Raji (cell line): ENCODE measurements around the gene PPOX.

ENCODE experiments used
- POLR2A ChIP-seq: IDR thresholded peaks from 2 replicates; pipeline ENCODE4 v1.6.1; 2011; ENCODE audit warnings: low read depth, low read length, control low read depth; ENCODE audit not compliant: insufficient read depth

Gene PPOX

GRCh38 chr1:161164901-161165610, 1.2 kb upstream of the PPOX start:
- TF ChIP-seq POLR2A = no peak

- TF ChIP-seq POLR2A = no peak
Measured at GRCh38 chr1:161166669-161167548, 683 bp downstream of the PPOX start.

- TF ChIP-seq POLR2A = no peak
Measured at GRCh38 chr1:161168906-161169305, 2.7 kb downstream of the PPOX start.

- no peak for TF ChIP-seq POLR2A
Measured at GRCh38 chr1:161171191-161171590, 5.0 kb downstream of the PPOX start.

- TF ChIP-seq POLR2A = no peak
Measured at GRCh38 chr1:161171696-161172095, 5.5 kb downstream of the PPOX start.

GRCh38 chr1:161172349-161172748, 6.1 kb downstream of the PPOX start:
- TF ChIP-seq POLR2A = no peak

- TF ChIP-seq POLR2A = no peak
Measured at GRCh38 chr1:161172776-161173376, 6.7 kb downstream of the PPOX start.

- no peak for TF ChIP-seq POLR2A
Measured at GRCh38 chr1:161173711-161174110, 7.5 kb downstream of the PPOX start.

- TF ChIP-seq POLR2A = no peak
Measured at GRCh38 chr1:161174911-161175310, 8.7 kb downstream of the PPOX start.

GRCh38 chr1:161175771-161176453, 9.7 kb downstream of the PPOX start:
- TF ChIP-seq POLR2A = no peak

- no peak for TF ChIP-seq POLR2A
Measured at GRCh38 chr1:161176468-161177111, 10.4 kb downstream of the PPOX start.

GRCh38 chr1:161177112-161177935, 11.1 kb downstream of the PPOX start, which contains the start of gene B4GALT3:
Gene B4GALT3, minus strand, starts transcription at chr1:161177507. Its CDS starts 1,447 bp downstream, at chr1:161176060.
- peak; percentile 96 for TF ChIP-seq POLR2A

- no peak for TF ChIP-seq POLR2A
Measured at GRCh38 chr1:161177936-161178244, 11.7 kb downstream of the PPOX start.

- TF ChIP-seq POLR2A = no peak
Measured at GRCh38 chr1:161179698-161180097, 13.5 kb downstream of the PPOX start.

- TF ChIP-seq POLR2A = no peak
Measured at GRCh38 chr1:161180639-161181038, 14.4 kb downstream of the PPOX start.

- TF ChIP-seq POLR2A = no peak
Measured at GRCh38 chr1:161182214-161182613, 16.0 kb downstream of the PPOX start.
